ENCODE results near the gene BPIFB6. TPM values are rescaled to one million over a fixed set of nuclear protein-coding genes. Genes with fewer than 3 reads are reported as not detected.

The BPIFB6 gene
- total RNA-seq, 1 experiment from 2014 or later, result not detected

DNA sequence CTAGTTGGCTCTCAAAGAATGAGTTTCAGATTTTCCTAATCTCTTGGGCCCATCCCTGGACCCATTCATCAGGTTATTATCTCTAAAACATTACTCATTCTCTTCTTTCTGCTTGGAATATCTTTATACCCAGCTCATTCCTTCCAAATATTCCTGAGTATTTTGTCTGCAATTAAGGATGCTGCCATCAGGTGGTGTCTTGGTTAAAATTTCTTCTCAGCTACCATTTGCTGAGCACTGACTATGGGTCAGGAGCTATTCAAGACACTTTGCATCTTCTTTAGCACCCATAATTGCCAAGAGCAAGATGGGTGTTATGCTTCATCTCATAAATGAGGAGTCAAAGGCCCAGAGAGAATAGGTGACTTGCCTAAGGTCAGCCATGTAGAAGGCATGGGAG lies 35.6 kb upstream of the BPIFB6 start:
- no peak for ATAC-seq
- CTCF ChIA-PET, result no interaction called here
- Histone ChIP-seq H3K9me3 (ENCODE audit: low read length) (no peaks in the 10 kb centered on the region), H3K27ac (ENCODE audit: low read length) (no peak overlapping the region), H3K9me2 (replicated peaks; ENCODE audit: low read length) (no peaks in the 10 kb centered on the region), H3F3A (ENCODE audit: low read length, unreplicated experiment) (no peaks in the 10 kb centered on the region), H4K20me1 (ENCODE audit: low read length) (no peaks in the 10 kb centered on the region), H3K9ac (ENCODE audit: low read length) (no peak overlapping the region), H3K79me2 (ENCODE audit: low read length) (no peaks in the 10 kb centered on the region), H3K27me3 (ENCODE audit: low read length) (peaks cover 52% of the 10 kb centered on the region), H3K4me1 (ENCODE audit: insufficient read depth, low read length) (no peaks in the 10 kb centered on the region), H3K4me2 (ENCODE audit: low read length) (no peak overlapping the region), H3K4me3 (ENCODE audit: low read length) (no peak overlapping the region), H3K36me3 (ENCODE audit: low read depth, low read length) (no peaks in the 10 kb centered on the region), H2AFZ (ENCODE audit: low read length) (no peak overlapping the region)
- DNase-seq, result no peak
- intact Hi-C loops (cut with micrococcal nuclease), result no loop called here
- TF ChIP-seq, protein P1, sequence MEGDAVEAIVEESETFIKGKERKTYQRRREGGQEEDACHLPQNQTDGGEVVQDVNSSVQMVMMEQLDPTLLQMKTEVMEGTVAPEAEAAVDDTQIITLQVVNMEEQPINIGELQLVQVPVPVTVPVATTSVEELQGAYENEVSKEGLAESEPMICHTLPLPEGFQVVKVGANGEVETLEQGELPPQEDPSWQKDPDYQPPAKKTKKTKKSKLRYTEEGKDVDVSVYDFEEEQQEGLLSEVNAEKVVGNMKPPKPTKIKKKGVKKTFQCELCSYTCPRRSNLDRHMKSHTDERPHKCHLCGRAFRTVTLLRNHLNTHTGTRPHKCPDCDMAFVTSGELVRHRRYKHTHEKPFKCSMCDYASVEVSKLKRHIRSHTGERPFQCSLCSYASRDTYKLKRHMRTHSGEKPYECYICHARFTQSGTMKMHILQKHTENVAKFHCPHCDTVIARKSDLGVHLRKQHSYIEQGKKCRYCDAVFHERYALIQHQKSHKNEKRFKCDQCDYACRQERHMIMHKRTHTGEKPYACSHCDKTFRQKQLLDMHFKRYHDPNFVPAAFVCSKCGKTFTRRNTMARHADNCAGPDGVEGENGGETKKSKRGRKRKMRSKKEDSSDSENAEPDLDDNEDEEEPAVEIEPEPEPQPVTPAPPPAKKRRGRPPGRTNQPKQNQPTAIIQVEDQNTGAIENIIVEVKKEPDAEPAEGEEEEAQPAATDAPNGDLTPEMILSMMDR (conservative IDR thresholded peaks at IDR 0.05; ENCODE audit: low read depth, low read length), result peak; percentile 40; the same call in 1 of the 2 replicates
- TF ChIP-seq EZH2phosphoT487 (IDR thresholded peaks at IDR 0.05; ENCODE audit: borderline replicate concordance, low read length), result no peak
- POLR2A ChIA-PET (ENCODE audit: unreplicated experiment), result no interaction called here
- no TSS peak for BruUV-seq (replicated peaks)

DNA sequence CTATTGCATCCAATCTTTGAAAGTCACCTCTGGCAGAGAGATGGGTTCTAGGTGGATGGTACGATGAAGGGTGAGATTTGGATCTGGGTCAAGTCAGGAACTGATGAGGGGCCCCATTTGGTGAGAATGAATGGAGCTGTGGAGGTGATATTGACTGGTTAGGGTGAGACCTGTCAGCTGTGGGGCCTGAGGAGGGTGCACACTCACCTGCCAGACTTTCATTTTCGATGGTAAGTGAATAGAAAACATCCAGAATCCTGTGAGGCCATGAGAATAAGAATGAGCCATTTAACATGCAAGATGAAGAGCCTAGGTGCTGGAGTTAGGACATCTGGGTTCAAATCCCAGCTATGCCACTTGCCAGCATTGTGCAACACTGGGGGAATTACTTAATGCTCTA lies 34.0 kb upstream of the BPIFB6 start:
- Histone ChIP-seq H3K4me2 (ENCODE audit: low read length) (no peak overlapping the region), H2AFZ (ENCODE audit: low read length) (no peak overlapping the region), H3K9ac (ENCODE audit: low read length) (no peak overlapping the region), H3K4me3 (ENCODE audit: low read length) (no peak overlapping the region), H3K9me2 (replicated peaks; ENCODE audit: low read length) (no peaks in the 10 kb centered on the region), H3K36me3 (ENCODE audit: low read depth, low read length) (no peaks in the 10 kb centered on the region), H3K79me2 (ENCODE audit: low read length) (no peaks in the 10 kb centered on the region), H3F3A (ENCODE audit: low read length, unreplicated experiment) (no peaks in the 10 kb centered on the region), H4K20me1 (ENCODE audit: low read length) (no peaks in the 10 kb centered on the region), H3K9me3 (ENCODE audit: low read length) (no peaks in the 10 kb centered on the region), H3K4me1 (ENCODE audit: insufficient read depth, low read length) (no peaks in the 10 kb centered on the region), H3K27me3 (ENCODE audit: low read length) (peaks cover 35% of the 10 kb centered on the region), H3K27ac (ENCODE audit: low read length) (no peak overlapping the region)
- intact Hi-C loops (cut with micrococcal nuclease), result no loop called here
- TF ChIP-seq EZH2 (IDR thresholded peaks at IDR 0.05; ENCODE audit: low read length, unreplicated experiment) (no peak), EZH2phosphoT487 (IDR thresholded peaks at IDR 0.05; ENCODE audit: borderline replicate concordance, low read length) (no peak)
- TF ChIP-seq, protein P1 (conservative IDR thresholded peaks at IDR 0.05; ENCODE audit: low read depth, low read length), result no peak
- BruUV-seq (replicated peaks), result no TSS peak
- POLR2A ChIA-PET (ENCODE audit: unreplicated experiment), result no interaction called here
- CTCF ChIA-PET, result no interaction called here
- DNase-seq (no peak), ATAC-seq (no peak)

DNA sequence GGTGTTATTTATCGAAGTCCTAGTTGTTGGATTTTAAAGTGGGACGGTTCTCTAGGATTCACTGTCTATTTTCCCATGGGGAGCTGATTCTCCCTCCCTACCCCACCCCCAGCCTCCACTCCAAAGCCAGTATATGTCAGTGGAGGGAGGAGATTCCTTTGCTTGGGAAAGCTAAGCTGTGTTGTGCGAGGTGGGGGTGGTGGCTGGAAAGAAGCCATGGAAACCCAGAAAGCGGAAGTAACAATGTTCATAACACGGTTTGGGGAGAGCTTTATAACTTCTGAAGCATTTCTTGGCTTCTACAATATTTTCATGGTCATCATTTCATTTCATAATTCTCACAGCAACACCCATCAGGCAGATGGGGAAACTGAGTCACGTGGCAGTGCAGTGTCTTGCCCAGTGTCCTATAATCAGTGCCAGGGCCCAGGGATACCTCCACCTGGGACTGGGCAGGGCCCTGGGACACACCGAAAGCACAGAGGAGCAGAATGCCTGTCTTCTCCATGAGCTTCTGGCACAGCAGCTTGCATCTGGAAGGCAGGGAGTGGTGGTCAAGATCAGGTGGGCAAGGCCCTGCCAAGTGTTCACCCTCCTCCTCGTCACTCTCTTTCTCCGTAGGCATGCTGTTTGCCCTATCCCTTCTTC lies 31.7 kb upstream of the BPIFB6 start:
- ATAC-seq, result no peak
- POLR2A ChIA-PET (ENCODE audit: unreplicated experiment), result no interaction called here
- no peak overlapping the region for H3K4me3 ChIP-seq (ENCODE audit: low read length)
- TF ChIP-seq, protein P1 (conservative IDR thresholded peaks at IDR 0.05; ENCODE audit: low read depth, low read length), result no peak
- TF ChIP-seq EZH2phosphoT487 (IDR thresholded peaks at IDR 0.05; ENCODE audit: borderline replicate concordance, low read length), result no peak
- TF ChIP-seq EZH2 (IDR thresholded peaks at IDR 0.05; ENCODE audit: low read length, unreplicated experiment), result no peak
- H3K27ac ChIP-seq (ENCODE audit: low read length), result no peak overlapping the region
- H3K27me3 ChIP-seq (ENCODE audit: low read length), result peaks cover 19% of the 10 kb centered on the region; the same call in 1 of the 2 replicates
- no peak overlapping the region for H2AFZ ChIP-seq (ENCODE audit: low read length)
- H3K9me3 ChIP-seq (ENCODE audit: low read length), result no peaks in the 10 kb centered on the region
- H3K79me2 ChIP-seq (ENCODE audit: low read length), result no peaks in the 10 kb centered on the region
- CTCF ChIA-PET, result no interaction called here
- no peak for DNase-seq
- H3F3A ChIP-seq (ENCODE audit: low read length, unreplicated experiment), result no peaks in the 10 kb centered on the region
- H3K4me2 ChIP-seq (ENCODE audit: low read length), result no peak overlapping the region
- H3K9ac ChIP-seq (ENCODE audit: low read length), result no peak overlapping the region
- H3K36me3 ChIP-seq (ENCODE audit: low read depth, low read length), result no peaks in the 10 kb centered on the region
- H4K20me1 ChIP-seq (ENCODE audit: low read length), result no peaks in the 10 kb centered on the region
- H3K4me1 ChIP-seq (ENCODE audit: insufficient read depth, low read length), result no peaks in the 10 kb centered on the region
- BruUV-seq (replicated peaks), result no TSS peak
- intact Hi-C loops (cut with micrococcal nuclease), result no loop called here
- no peaks in the 10 kb centered on the region for H3K9me2 ChIP-seq (replicated peaks; ENCODE audit: low read length)

Data from PC-3 (cell line).